Body of pancreas (tissue), 4 donors: ENCODE data around the gene TRERF1.

ENCODE experiments used
- CTCF ChIP-seq, 7 experiments: fragments of 450-650 bp in 4 of 7; fragments of 200-600 bp in 3 of 7; sonication (generic) in 3 of 7; IDR thresholded peaks; one replicate each; pipeline ENCODE4 v1.5.1; 2016 to 2019; ENCODE audit warnings: antibody characterized with exemption in 7 of 7
- POLR2A ChIP-seq, 3 donors: fragments of 450-650 bp; IDR thresholded peaks; one replicate each; pipeline ENCODE4 v1.6.1; 2016; ENCODE audit warnings: antibody characterized with exemption in 3 of 3, mild to moderate bottlenecking in 2 of 3

- no peak for TF ChIP-seq CTCF (IDR thresholded peaks at IDR 0.05)
- TF ChIP-seq POLR2A (IDR thresholded peaks at IDR 0.05): no peak
Observed at GRCh38 chr6:42471142-42471541, 19.4 kb upstream of the TRERF1 start.
